Measurements from ENCODE around the gene MXRA7.

The MXRA7 gene

DNA sequence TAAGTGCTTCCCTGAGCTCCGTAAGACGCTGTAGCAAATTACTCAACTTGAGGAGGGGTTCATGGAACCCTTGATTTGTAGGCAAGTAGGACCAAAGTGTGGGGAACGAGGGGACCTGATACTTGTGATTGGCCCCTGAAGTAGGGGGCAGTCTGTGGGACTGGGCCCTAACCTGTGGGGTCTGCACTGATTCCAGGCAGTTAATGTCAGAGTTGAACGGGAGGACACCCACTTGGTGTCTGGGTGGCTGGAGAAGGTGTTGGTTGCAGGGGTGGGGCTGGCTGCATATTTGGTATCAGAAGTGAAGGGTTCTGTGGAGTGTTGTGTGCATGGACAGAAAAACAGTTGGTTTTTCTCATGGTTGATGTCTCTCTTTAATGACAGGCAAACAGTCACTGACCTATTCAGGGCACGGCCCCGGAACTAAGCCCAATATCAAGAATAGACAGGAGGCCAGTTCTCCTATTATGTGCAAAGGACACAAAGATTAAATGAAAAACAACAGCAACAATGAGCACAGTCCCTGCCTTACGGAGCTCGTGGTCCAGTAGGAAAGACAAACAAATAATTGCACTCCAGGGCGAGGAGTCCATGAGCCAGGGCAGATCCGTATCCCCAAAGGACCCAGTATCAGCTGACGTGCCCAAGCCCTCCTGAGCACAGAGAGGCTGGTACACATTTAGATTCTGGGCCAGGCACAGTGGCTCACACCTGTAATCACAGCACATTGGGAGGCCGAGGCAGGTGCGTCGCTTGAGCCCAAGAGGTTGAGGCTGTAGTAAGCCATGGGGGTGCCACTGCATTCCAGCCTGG lies 19.2 kb downstream of the MXRA7 start:
- no peak for DNase-seq

DNA sequence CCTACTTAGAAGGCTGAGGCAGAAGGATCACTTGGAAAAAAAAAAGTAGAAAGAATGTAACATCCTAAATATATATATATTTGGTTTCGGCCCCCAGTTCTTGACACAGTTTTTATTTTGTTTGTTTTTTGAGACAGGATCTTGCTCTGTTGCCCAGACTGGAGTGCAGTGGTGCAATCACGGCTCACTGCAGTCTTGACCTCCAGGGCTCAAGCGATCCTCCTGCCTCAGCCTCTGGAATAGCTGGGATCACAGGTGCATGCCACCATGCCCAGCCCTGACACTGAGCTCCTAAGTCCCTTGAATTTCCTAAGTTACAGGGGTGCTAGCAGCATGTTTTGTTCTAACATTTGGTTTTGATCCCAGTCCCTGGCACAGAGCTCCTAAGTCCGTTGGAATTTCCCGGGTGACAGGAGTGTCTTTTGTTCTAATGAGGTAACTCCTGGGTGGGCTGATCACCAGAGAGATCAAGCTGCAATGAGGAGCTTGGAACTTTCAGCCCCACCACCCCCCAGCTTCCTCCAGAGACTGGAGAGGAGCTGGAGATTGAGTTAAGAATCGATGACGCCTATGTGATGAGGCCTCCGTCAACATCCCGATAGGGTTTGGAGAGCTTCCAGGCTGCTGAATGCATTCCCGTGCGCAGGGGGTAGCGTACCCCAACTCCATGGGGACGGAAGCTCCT lies 20.0 kb downstream of the MXRA7 start:
- no peak for DNase-seq

DNA sequence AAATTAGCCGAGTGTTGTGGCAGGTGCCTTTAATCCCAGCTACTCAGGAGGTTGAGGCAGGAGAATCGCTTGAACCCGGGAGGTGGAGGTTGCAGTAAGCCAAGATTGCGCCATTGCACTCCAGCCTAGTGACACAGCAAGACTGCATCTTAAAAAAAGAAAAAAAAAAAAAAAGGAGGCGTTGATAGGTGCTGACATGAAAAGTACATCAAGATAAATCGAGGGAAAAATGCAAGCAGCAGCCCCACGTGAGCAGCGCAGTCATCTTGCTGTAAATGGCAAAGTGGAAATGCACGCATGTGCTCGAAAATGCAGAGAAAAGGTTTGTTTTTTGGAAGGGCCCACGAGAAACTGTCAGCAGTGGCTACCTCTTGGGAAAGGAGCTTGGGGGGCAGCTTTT lies 20.9 kb downstream of the MXRA7 start:
- DNase-seq: no peak

DNA sequence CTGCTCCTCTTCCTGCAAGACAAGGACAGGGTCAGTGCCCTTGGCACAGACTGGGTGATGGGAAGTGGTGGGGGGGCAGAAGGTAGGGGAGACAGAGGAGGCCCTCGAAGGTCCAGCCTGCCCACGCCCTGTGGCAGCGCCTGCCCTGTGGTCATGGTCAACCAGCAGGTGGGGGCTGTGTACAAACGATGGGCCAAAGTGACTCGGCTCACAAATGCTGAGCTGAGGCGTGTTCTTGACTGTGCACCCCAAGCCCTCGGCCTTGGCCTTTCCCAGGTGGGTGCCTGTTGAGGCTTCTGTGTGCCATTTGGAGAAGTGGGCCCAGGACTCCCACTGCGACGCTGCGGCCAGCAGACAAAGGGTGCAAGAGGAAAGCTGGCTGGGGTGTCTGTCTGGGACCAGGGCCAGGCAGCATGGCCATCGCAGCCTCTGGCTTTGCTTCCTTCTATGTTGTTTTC lies 22.6 kb downstream of the MXRA7 start:
- DNase-seq: no peak

DNA sequence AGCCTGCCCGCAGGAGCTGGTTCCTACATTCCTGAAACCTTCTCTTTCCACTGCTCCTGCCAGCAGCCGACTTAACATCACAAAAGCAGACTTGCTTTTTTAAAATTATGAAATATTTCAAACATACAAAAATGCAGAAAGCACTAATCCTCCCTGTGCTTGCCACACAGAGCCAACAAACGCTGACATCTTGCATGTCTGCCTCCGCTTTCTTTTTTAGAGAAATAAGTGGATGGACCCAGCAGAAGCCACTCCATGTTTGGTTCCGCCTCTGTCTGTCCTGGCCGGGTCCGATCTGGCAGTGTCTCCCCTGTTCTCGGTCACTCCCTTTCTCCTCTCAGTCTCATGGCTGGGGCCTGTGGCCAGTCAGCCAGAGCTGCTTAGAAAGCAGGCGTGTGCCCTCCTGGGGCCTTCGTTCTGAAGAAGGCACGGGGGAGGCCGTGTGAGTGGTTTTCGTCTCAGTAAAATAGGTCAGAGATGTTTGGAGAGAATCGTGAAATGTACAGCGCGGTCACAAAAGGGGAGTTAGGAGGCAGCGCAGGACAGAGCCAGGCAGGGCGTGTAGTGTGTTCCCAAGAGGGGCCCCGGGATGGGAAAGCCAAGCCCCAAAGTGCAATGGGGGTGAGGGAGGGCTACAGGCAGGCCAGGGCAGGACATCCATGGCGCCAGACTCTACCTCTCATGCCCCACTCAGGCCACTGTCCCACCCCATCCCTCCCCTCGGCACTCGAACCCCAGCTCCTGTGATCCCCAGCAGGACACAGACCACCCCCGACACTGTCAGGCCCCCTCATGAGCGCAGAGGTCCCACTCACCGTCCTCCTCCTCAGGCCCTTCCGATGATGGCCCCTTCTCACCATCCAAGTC lies 23.2 kb downstream of the MXRA7 start:
- DNase-seq: no peak

DNA sequence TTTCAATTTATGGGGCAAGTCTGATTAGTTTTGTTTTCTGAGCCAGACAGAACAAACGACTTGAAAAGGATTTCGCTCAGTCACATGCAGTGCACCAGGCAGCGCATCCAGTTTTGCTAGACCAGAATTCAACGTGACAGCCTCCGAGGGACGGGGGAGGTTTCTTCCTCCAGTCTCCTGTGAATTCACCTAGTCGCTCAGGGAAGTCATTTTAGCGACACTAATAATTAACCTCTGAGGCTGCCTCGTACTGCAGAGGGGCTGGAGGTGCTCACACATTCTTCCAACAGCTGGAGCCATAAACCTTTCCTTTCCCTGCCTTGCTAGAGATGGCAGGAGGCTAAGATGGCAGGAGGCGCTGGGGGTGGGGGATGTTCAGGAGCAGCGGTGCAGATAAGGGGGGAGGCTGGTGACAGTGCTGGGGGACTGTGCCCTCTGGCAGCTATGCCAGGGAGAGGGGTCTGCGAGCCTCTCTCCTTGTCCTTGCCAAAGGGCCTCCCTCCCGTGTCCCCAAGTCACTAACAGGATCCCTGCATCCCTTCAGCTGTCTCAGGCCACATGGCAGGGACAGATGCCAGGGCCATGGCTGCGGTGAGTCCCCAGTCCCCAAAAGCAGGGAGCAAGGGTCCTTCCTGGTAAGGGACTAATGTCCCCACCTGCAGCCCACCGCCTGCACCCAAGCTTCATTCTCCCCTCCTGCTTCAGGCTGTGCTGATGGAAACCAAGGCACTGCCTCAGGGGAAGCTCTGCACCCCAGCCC lies 24.0 kb downstream of the MXRA7 start:
- DNase-seq: no peak

DNA sequence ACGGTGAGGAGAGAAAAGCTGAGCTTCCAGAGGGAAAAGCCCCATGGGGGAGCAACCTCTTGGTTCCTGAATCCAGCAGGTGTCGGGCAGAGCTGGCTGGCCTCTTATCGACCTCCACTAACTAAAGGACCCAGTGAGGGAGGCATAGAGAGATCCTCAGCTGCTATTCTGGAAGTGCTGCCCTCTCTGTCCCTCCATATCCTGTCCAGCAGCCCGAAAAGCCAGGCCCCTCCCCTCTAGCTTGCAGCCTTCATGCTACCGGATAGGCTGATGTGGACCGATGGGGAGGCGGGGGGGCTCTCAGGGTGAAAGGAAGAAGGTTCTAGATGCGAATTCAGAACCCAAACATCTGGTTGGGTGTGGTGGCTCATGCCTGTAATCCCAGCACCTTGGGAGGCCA lies 24.9 kb downstream of the MXRA7 start:
- no peak for DNase-seq

DNA sequence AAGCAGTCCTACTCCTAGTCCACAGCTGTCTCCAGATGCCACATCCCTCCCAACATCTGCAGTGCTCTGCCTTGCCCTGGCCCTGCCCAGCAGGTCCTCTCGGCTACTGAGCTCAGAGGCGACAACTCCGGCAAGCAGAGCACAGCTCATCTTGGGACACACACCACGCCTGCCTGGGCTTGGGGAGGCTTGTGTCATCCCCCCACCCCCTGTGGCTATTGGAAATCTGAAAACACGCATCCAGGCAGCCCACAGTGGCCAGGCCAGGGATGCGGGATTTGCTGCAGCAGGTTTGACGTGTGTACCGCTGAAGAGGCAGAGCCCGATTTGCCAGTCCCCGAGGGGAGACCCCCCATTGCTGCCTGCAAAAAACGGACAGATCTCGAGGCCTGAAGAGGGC lies 25.4 kb downstream of the MXRA7 start:
- no peak for DNase-seq

DNA sequence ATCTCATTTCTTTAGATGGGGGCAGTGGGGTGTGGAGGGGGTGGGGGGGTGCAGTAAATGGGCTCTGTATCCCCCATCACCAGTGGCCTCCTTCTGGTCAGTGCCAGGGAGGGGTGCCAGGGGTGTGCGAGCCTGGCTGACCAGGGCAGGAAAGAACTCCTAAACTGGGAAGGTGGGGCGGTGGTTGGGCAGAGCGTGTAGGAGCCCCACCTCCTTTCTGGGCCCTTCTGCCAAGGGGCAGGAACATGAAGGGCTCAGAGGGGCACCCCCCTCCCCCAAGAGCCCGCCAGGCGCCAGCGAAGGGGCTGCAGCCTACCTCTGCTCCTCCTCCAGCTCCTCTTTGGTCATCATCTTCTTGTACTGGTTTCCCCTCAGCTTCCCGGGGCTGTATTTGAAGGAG lies 26.0 kb downstream of the MXRA7 start:
- DNase-seq: no peak

DNA sequence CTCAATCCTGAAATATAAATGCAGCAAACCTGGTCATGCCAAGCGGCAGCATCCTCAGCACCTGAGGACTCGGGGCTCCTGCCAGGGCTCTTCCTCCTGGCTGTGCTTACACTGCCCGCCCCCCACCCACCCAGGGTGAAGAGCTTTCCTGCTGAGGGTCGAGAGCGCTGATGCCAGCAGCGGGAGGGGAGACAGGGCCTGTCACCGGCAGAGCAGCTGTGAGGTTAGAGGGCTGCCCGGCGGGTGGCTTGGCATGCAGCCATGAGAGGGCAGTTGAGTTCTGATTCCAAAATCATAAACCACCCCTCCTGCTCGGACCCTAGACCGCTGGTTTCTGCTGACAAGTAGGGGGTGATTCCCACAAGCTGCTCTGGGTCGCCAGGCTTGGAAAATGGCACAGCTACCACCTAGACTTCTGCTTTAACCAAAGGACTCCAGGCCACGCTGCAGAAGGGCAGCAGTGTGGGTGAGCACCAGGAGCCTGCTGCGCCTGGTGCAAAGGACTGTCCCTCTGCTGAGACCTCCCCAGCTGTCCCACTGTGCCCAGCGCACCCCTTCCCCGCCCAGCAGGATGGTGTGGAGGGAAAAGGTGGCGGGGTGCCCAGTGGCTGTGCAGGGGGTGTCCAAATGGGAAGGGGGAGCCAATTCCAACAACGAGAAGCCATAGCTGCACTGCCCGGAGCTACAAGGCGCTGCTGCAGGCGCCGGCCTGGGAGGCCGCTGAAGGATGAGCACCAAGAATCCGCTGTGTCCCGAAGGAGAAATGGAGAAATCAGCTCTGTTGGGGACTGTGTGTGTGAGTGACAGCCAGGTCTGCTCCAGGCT lies 26.6 kb downstream of the MXRA7 start:
- no peak for DNase-seq

DNA sequence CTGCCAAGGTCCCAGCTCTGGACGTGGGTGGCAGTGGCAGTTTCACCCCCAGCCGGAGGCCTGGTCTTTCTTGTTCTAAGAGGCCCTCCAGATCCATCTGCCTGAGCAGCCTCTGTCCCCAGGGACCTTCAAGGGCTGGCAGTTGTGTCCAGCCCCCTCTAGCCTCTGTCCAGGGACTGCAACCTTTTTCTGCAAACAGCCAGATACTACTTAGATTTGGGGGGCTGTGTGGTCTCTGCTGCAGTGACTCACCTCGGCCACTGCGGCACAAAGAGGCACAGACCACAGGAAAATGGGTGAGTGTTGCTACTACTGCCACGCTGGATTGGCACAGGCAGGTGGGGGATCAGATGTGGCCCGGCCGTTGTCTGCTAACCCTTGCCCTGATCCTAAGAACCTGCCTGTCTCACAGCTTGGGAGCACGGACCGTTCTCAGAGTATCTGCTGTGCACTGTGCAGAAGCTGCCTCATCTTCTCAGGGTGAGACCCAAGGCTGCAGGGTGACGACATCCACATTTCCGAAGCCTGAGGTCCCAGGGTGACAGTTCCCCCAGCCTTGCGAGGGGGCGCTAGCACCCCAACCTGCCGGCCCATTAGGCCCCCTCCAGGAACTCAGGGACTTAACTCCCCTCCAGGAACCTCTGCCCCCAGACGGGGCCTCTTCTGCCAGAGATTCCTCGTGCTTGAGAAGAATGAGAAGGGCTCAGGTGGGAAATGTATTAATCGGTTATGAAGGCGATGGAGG lies 27.6 kb downstream of the MXRA7 start:
- no peak for DNase-seq

DNA sequence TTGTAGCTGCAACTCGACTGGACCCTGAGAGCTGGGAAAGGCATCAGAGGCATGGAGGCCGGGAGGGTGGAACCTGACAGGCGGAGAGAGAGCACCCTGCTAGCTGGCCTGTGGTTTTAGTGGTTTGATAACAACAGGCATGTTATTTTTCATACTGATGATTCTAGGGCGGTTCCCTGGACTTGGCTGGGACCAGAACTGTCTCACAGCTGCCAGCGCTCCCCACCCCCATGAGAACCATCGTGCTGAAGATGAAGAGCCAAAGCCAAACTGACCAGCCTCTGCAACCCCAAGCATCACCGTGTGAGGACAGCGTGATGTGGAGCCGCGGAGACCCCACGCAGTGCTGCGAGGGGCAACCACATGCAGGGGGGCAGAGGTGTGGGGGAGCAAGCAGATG lies 28.5 kb downstream of the MXRA7 start:
- DNase-seq: no peak

DNA sequence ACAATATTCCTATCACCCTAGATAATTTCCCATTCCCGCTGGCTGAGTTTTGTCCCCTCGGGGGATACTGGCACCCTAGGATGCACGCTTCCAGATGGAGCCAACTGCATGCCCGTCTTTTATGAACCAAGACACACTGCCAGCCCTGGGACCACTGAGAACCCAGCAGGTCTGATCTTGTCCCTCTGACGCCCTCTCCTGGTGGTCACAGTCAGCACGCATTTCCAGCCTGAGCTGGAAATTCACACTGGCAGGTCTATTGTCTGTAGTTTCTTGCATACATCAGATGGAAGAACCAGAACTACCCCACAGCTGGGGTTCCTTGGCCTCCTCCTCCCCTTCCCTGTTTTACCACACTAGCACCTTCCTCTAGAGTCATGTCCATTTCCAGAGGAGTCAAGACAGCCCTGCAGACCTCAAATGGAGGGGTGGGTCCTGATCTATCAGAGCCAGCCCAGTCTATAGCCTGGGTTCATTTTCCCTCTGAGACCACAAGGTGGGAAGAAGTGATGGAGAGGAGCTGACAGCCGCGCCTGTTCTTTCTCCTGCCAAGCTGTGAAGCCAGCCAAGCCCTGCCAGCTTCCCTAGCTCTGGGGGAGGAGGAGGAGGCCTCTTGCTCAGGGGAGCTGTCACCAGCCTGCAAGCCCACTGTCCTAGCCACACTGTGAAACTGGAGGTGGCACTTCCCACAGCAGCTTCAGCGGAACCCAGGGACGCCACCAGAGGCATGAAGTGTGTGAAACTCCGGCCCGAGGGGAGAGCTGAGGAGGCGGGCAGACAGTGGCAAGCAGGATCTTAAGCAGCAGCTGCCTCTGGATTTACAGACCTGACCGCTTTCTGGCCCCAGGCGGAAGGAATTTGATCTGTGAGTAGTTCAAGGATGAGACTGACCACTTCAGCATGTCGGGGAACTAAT lies 29.3 kb downstream of the MXRA7 start:
- DNase-seq: no peak

DNA sequence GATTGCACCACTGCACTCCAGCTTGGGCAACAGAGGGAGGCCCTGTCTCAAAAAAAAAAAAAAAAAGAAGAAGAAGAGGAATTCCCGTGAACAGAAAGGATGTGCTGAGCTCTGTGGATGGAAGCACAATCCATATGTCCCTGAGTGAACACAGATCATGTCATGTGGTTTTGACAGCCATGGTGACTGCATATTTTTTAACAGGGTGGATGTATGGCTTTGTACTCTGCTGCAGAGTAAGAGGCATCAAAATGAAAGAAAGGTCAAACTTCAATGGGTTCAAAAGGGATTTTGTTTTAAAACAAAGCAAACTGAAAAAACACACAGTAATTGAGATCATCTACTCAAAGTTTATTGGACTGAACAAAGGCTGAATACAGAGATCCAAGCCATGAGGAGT lies 31.5 kb downstream of the MXRA7 start:
- no peak for DNase-seq

DNA sequence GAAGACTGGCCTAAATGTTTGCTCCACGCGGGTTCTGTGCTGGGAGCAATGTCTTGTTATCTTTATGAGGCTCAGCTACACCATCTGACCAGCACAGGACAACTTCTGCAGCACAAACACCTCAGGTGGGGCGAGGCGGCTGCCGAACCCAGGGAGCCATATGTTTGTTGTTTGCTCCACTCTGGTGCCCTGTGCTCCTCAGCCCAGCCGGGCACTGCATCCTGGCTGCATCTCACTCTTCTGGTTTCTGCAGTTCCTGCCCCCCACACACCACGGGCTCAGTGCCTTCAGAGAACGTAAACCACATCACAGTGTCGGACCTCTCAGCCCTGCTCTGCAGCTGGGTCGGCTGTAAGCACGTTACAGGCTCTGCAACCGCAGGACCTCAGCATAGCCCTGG lies 32.4 kb downstream of the MXRA7 start:
- DNase-seq: no peak

DNA sequence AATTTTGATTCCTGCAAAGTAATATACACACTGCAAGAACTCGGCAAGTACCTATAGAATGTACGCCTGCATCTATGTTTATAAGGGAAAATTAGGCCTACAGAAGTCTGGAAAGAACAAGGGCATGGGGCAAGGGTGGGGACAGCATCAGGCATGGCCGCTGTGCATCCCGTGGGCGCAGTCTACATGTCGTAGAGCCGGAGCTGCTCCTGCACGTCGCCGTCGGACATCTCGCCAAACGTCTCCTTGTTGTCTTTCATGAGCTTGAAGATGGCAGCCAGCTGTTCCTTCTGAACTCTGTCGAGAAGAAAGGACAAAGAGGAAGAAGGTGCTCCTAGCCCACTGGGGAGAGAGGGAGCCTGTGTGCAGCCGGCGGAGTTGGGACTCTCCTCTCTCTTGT lies 33.4 kb downstream of the MXRA7 start:
- DNase-seq: no peak

DNA sequence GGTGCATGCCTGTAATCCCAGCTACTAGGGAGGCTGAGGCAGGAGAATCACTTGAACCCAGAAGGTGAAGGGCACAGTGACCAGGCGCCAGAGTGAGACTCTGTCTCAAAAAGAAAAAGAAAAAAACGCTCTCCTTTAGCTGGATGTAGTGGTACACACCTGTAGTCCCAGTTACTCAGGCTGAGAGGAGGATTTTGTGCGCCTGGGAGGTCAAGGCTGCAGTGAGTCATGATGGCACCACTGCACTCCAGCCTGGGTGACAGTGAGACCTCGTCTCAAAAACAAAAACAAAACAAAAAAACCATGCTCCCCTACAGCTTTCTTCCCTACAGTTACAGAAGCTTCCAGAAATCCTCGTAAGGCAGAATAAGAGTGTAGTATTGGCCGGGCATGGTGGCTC lies 34.1 kb downstream of the MXRA7 start:
- DNase-seq: no peak

DNA sequence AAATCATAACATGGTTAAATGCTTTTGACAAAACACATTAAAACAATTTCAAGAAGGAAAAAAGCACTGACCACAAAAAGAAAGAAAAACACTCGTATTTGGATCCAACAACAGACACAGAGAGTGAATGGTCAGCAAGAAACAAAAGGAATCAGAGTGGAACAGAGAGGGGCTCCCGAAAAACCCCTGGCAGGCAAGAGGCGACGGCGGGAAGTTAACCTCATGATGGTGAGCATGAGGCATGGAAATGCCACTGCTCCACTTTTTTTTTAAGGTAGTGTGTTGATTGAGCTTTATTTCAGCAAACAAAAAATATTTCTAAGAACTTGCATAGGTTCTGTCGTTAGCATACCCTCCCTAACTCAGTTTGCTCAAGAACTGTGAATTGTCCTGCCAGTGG lies 35.1 kb downstream of the MXRA7 start:
- DNase-seq: no peak

DNA sequence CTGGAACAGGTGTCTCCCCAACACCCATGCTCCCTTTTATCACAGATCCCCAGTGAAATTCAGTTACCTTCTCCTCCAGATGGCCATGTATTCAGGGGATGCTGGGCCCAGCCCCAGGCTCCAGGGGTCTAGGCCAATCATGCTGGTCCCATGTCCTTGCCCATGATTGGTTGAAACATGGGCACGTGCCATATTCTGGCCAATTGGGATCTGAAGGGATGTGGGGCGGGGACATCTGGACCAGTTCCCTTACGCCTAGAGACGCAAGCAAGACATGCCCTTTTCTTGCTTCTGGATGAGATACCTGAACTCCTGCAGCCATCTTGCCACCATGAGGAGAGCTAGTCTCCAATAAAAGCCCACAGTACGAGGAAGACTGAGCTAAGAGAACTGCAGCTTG lies 36.2 kb downstream of the MXRA7 start:
- no peak for DNase-seq

DNA sequence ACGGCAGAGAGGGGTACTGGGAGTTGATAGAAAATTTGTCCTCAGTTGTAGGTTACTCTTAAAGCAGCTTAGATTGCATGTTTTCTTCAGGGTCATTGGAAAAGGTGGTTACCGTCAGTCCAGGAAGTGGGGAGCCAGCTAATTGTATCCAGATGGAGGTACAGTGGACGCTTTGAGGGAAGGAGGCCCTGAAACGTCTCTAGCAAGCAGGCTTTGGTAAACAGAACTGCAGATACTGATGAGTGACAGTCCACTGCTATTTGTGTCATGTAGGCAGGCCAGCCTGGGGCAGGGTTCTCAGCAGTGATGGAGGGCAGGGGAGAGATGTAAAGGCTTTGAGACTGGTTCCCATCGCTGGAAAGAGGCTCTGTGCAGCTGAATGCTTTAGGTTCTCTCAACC lies 37.0 kb downstream of the MXRA7 start:
- no peak for DNase-seq

Data from NCI-H510A (cell line).